ENCODE data around the gene KIF5C.

GRCh38 chr2:148987286-148987685 is 112.3 kb downstream of the KIF5C start:
- no peak for TF ChIP-seq ZFP3 (CRISPR knock-in tag; IDR thresholded peaks at IDR 0.05)
- no peak for TF ChIP-seq TCF4 (CRISPR knock-in tag; IDR thresholded peaks at IDR 0.05; ENCODE audit: borderline replicate concordance)
- TF ChIP-seq OSR1 (CRISPR knock-in tag; IDR thresholded peaks at IDR 0.05) = no peak
- no peak for TF ChIP-seq ZNF8 (CRISPR knock-in tag; IDR thresholded peaks at IDR 0.05)
- no peak for TF ChIP-seq ESRRG (CRISPR knock-in tag; IDR thresholded peaks at IDR 0.05)
- no peak for TF ChIP-seq PPARA (CRISPR knock-in tag; IDR thresholded peaks at IDR 0.05; ENCODE audit: borderline replicate concordance)
- TF ChIP-seq ZFP30 (CRISPR knock-in tag; IDR thresholded peaks at IDR 0.05) = no peak
- no peak for TF ChIP-seq SNAI2 (CRISPR knock-in tag; IDR thresholded peaks at IDR 0.05)
- TF ChIP-seq ARNTL (CRISPR knock-in tag; IDR thresholded peaks at IDR 0.05; ENCODE audit: borderline replicate concordance, low read depth) = no peak
- TF ChIP-seq, protein P1, sequence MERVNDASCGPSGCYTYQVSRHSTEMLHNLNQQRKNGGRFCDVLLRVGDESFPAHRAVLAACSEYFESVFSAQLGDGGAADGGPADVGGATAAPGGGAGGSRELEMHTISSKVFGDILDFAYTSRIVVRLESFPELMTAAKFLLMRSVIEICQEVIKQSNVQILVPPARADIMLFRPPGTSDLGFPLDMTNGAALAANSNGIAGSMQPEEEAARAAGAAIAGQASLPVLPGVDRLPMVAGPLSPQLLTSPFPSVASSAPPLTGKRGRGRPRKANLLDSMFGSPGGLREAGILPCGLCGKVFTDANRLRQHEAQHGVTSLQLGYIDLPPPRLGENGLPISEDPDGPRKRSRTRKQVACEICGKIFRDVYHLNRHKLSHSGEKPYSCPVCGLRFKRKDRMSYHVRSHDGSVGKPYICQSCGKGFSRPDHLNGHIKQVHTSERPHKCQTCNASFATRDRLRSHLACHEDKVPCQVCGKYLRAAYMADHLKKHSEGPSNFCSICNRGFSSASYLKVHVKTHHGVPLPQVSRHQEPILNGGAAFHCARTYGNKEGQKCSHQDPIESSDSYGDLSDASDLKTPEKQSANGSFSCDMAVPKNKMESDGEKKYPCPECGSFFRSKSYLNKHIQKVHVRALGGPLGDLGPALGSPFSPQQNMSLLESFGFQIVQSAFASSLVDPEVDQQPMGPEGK (CRISPR knock-in tag; IDR thresholded peaks at IDR 0.05; ENCODE audit: borderline replicate concordance) = no peak
- no peak for TF ChIP-seq ZNF70 (CRISPR knock-in tag; IDR thresholded peaks at IDR 0.05)
- TF ChIP-seq, protein P2, sequence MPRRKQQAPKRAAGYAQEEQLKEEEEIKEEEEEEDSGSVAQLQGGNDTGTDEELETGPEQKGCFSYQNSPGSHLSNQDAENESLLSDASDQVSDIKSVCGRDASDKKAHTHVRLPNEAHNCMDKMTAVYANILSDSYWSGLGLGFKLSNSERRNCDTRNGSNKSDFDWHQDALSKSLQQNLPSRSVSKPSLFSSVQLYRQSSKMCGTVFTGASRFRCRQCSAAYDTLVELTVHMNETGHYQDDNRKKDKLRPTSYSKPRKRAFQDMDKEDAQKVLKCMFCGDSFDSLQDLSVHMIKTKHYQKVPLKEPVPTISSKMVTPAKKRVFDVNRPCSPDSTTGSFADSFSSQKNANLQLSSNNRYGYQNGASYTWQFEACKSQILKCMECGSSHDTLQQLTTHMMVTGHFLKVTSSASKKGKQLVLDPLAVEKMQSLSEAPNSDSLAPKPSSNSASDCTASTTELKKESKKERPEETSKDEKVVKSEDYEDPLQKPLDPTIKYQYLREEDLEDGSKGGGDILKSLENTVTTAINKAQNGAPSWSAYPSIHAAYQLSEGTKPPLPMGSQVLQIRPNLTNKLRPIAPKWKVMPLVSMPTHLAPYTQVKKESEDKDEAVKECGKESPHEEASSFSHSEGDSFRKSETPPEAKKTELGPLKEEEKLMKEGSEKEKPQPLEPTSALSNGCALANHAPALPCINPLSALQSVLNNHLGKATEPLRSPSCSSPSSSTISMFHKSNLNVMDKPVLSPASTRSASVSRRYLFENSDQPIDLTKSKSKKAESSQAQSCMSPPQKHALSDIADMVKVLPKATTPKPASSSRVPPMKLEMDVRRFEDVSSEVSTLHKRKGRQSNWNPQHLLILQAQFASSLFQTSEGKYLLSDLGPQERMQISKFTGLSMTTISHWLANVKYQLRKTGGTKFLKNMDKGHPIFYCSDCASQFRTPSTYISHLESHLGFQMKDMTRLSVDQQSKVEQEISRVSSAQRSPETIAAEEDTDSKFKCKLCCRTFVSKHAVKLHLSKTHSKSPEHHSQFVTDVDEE (CRISPR knock-in tag; IDR thresholded peaks at IDR 0.05) = no peak
- TF ChIP-seq ZC3H10 (CRISPR knock-in tag; IDR thresholded peaks at IDR 0.05) = no peak

Data from SK-N-SH treated with all-trans-retinoic acid at 6 μM for 48 hours (cell line).